C4-2B (cell line): Measurements from ENCODE around the gene FAM89B.

Source experiments
- CTCF ChIP-seq: fragments of 450-650 bp; conservative IDR thresholded peaks from 2 replicates; pipeline ENCODE4 v1.5.1; 2017; ENCODE audit warnings: mild to moderate bottlenecking
- ZFX ChIP-seq: fragments of 450-650 bp; IDR thresholded peaks from 2 replicates; pipeline ENCODE4 v1.6.1; 2017

GRCh38 chr11:65584106-65584505 is 11.8 kb downstream of the FAM89B start:
- no peak for TF ChIP-seq CTCF
- no peak for TF ChIP-seq ZFX
